Measurements from ENCODE around the gene QPCT.

QPCT gene

GRCh38 chr2:37330681-37331080, 13.7 kb upstream of the QPCT start:
- no peak for TF ChIP-seq JUND (IDR thresholded peaks at IDR 0.05; ENCODE audit: low read depth)
- in situ Hi-C loops (cut with HindIII; ENCODE audit: low pct_unique_long_range_greater_than_20kb, low sequenced_read_pairs): no loop called here
- no peak for DNase-seq (ENCODE audit: low read depth in 1 of 2, low spot score in 1 of 2)

- in situ Hi-C loops (cut with HindIII; ENCODE audit: low pct_unique_long_range_greater_than_20kb, low sequenced_read_pairs): no loop called here
Observed at GRCh38 chr2:37332560-37332959, 11.9 kb upstream of the QPCT start.

GRCh38 chr2:37333256-37333655, 11.2 kb upstream of the QPCT start:
- in situ Hi-C loops (cut with HindIII; ENCODE audit: low pct_unique_long_range_greater_than_20kb, low sequenced_read_pairs): no loop called here

More at GRCh38 chr2:37332560-37332959, 11.9 kb upstream of the QPCT start:
- TF ChIP-seq JUND (IDR thresholded peaks at IDR 0.05; ENCODE audit: low read depth): no peak
- no peak for DNase-seq (ENCODE audit: low read depth in 1 of 2, low spot score in 1 of 2)

GRCh38 chr2:37335604-37336003, 8.8 kb upstream of the QPCT start:
- in situ Hi-C loops (cut with HindIII; ENCODE audit: low pct_unique_long_range_greater_than_20kb, low sequenced_read_pairs): no loop called here
- DNase-seq (ENCODE audit: low read depth in 1 of 2, low spot score in 1 of 2): no peak
- no peak for TF ChIP-seq JUND (IDR thresholded peaks at IDR 0.05; ENCODE audit: low read depth)

More at GRCh38 chr2:37333256-37333655, 11.2 kb upstream of the QPCT start:
- no peak for DNase-seq (ENCODE audit: low read depth in 1 of 2, low spot score in 1 of 2)
- TF ChIP-seq JUND (IDR thresholded peaks at IDR 0.05; ENCODE audit: low read depth): no peak

- TF ChIP-seq JUND (IDR thresholded peaks at IDR 0.05; ENCODE audit: low read depth): no peak
- in situ Hi-C loops (cut with HindIII; ENCODE audit: low pct_unique_long_range_greater_than_20kb, low sequenced_read_pairs): no loop called here
- DNase-seq (ENCODE audit: low read depth in 1 of 2, low spot score in 1 of 2): no peak
Observed at GRCh38 chr2:37337620-37338280, 6.7 kb upstream of the QPCT start.

- TF ChIP-seq JUND (IDR thresholded peaks at IDR 0.05; ENCODE audit: low read depth): no peak
- in situ Hi-C loops (cut with HindIII; ENCODE audit: low pct_unique_long_range_greater_than_20kb, low sequenced_read_pairs): no loop called here
- DNase-seq (ENCODE audit: low read depth in 1 of 2, low spot score in 1 of 2): no peak
Observed at GRCh38 chr2:37338933-37339332, 5.5 kb upstream of the QPCT start.

- in situ Hi-C loops (cut with HindIII; ENCODE audit: low pct_unique_long_range_greater_than_20kb, low sequenced_read_pairs): no loop called here
- no peak for DNase-seq (ENCODE audit: low read depth in 1 of 2, low spot score in 1 of 2)
- no peak for TF ChIP-seq JUND (IDR thresholded peaks at IDR 0.05; ENCODE audit: low read depth)
Observed at GRCh38 chr2:37340637-37341036, 3.8 kb upstream of the QPCT start.

GRCh38 chr2:37342591-37343220, 1.7 kb upstream of the QPCT start:
- in situ Hi-C loops (cut with HindIII; ENCODE audit: low pct_unique_long_range_greater_than_20kb, low sequenced_read_pairs): no loop called here
- TF ChIP-seq JUND (IDR thresholded peaks at IDR 0.05; ENCODE audit: low read depth): no peak
- DNase-seq (ENCODE audit: low read depth in 1 of 2, low spot score in 1 of 2): no peak

GRCh38 chr2:37343537-37344434, 644 bp upstream of the QPCT start:
- in situ Hi-C loops (cut with HindIII; ENCODE audit: low pct_unique_long_range_greater_than_20kb, low sequenced_read_pairs): no loop called here
- no peak for DNase-seq (ENCODE audit: low read depth in 1 of 2, low spot score in 1 of 2)

GRCh38 chr2:37348155-37348554, 3.7 kb downstream of the QPCT start:
- no peak for DNase-seq (ENCODE audit: low read depth in 1 of 2, low spot score in 1 of 2)
- no peak for TF ChIP-seq JUND (IDR thresholded peaks at IDR 0.05; ENCODE audit: low read depth)
- in situ Hi-C loops (cut with HindIII; ENCODE audit: low pct_unique_long_range_greater_than_20kb, low sequenced_read_pairs): no loop called here

More at GRCh38 chr2:37343537-37344434, 644 bp upstream of the QPCT start:
- no peak for TF ChIP-seq JUND (IDR thresholded peaks at IDR 0.05; ENCODE audit: low read depth)

- no peak for TF ChIP-seq JUND (IDR thresholded peaks at IDR 0.05; ENCODE audit: low read depth)
- in situ Hi-C loops (cut with HindIII; ENCODE audit: low pct_unique_long_range_greater_than_20kb, low sequenced_read_pairs): no loop called here
- no peak for DNase-seq (ENCODE audit: low read depth in 1 of 2, low spot score in 1 of 2)
Observed at GRCh38 chr2:37349231-37349860, 4.9 kb downstream of the QPCT start.

GRCh38 chr2:37350034-37350433, 5.6 kb downstream of the QPCT start:
- in situ Hi-C loops (cut with HindIII; ENCODE audit: low pct_unique_long_range_greater_than_20kb, low sequenced_read_pairs): no loop called here
- TF ChIP-seq JUND (IDR thresholded peaks at IDR 0.05; ENCODE audit: low read depth): no peak

More at GRCh38 chr2:37350034-37350433, 5.6 kb downstream of the QPCT start:
- no peak for DNase-seq (ENCODE audit: low read depth in 1 of 2, low spot score in 1 of 2)
